H9 (cell line): ENCODE results near the gene LRP5. TPM values are rescaled to one million over a fixed set of nuclear protein-coding genes. Genes with fewer than 3 reads are reported as not detected.

Source experiments
- DNase-seq: peaks from one replicate; pipeline ENCODE4 v3.0.0-alpha.2; 2017
- H2AFZ ChIP-seq: one replicate; pipeline ENCODE4 v1.6.1; 2013; ENCODE audit warnings: mild to moderate bottlenecking, low read length, control low read depth, moderate library complexity
- H2AK5ac ChIP-seq: 2 replicates; pipeline ENCODE4 v1.6.1; 2013; ENCODE audit warnings: low read length, control low read depth, mixed read lengths; ENCODE audit not compliant: insufficient read length
- H2BK120ac ChIP-seq: one replicate; pipeline ENCODE4 v1.6.1; 2013; ENCODE audit warnings: low read depth, mild to moderate bottlenecking, low read length, control low read depth, inconsistent platforms; ENCODE audit not compliant: poor library complexity, severe bottlenecking
- H2BK12ac ChIP-seq: 2 replicates; pipeline ENCODE4 v1.6.1; 2013; ENCODE audit warnings: low read length, control low read depth, mixed read lengths, low read depth; ENCODE audit not compliant: insufficient read length
- H2BK15ac ChIP-seq: 2 replicates; pipeline ENCODE4 v1.6.1; 2013; ENCODE audit warnings: low read depth, low read length, control low read depth
- H2BK20ac ChIP-seq: one replicate; pipeline ENCODE4 v1.6.1; 2013; ENCODE audit warnings: low read depth, mild to moderate bottlenecking, low read length, control low read depth, inconsistent platforms; ENCODE audit not compliant: poor library complexity, severe bottlenecking
- H2BK5ac ChIP-seq: 2 replicates; pipeline ENCODE4 v1.6.1; 2013; ENCODE audit warnings: low read length, control low read depth, mixed read lengths; ENCODE audit not compliant: insufficient read length
- H3K14ac ChIP-seq: 2 replicates; pipeline ENCODE4 v1.6.1; 2013; ENCODE audit warnings: low read length, control low read depth; ENCODE audit not compliant: insufficient read depth
- H3K18ac ChIP-seq: 2 replicates; pipeline ENCODE4 v1.6.1; 2013; ENCODE audit warnings: low read depth, mild to moderate bottlenecking, mixed read lengths, low read length, control low read depth; ENCODE audit not compliant: insufficient read length
- H3K23ac ChIP-seq: 2 replicates; pipeline ENCODE4 v1.6.1; 2013; ENCODE audit warnings: low read length, control low read depth, mixed read lengths, low read depth; ENCODE audit not compliant: insufficient read length
- H3K23me2 ChIP-seq: 2 replicates; pipeline ENCODE4 v1.6.1; 2013; ENCODE audit warnings: low read depth, mild to moderate bottlenecking, mixed read lengths, low read length, control low read depth; ENCODE audit not compliant: insufficient read length, poor library complexity, severe bottlenecking
- H3K27ac ChIP-seq: 2 replicates; pipeline ENCODE4 v1.5.1; 2013; ENCODE audit warnings: low read length, control low read depth, mixed read lengths, low read depth; ENCODE audit not compliant: insufficient read length
- H3K27me3 ChIP-seq: 2 replicates; pipeline ENCODE4 v1.6.1; 2013; ENCODE audit warnings: low read length, control low read depth, inconsistent platforms; ENCODE audit not compliant: insufficient read depth
- H3K4ac ChIP-seq: 2 replicates; pipeline ENCODE4 v1.6.1; 2013; ENCODE audit warnings: low read depth, mild to moderate bottlenecking, control low read depth, inconsistent platforms, low read length, moderate library complexity
- H3K4me1 ChIP-seq: 2 replicates; pipeline ENCODE4 v1.6.1; 2013; ENCODE audit warnings: low read length, control low read depth, inconsistent platforms; ENCODE audit not compliant: insufficient read depth
- H3K4me2 ChIP-seq: 2 replicates; pipeline ENCODE4 v1.6.1; 2013; ENCODE audit warnings: low read length, control low read depth, mixed read lengths; ENCODE audit not compliant: insufficient read length, insufficient read depth
- H3K56ac ChIP-seq: 2 replicates; pipeline ENCODE4 v1.6.1; 2013; ENCODE audit warnings: low read depth, mild to moderate bottlenecking, mixed read lengths, low read length, control low read depth; ENCODE audit not compliant: insufficient read length
- H3K79me1 ChIP-seq: 2 replicates; pipeline ENCODE4 v1.6.1; 2013; ENCODE audit warnings: low read depth, mild to moderate bottlenecking, moderate library complexity, low read length, control low read depth, inconsistent platforms; ENCODE audit not compliant: insufficient read depth, poor library complexity, severe bottlenecking
- H3K79me2 ChIP-seq: 2 replicates; pipeline ENCODE4 v1.6.1; 2013; ENCODE audit warnings: low read length, control low read depth, inconsistent platforms; ENCODE audit not compliant: insufficient read depth
- H3K9ac ChIP-seq: 2 replicates; pipeline ENCODE4 v1.6.1; 2013; ENCODE audit warnings: low read length, control low read depth, mixed read lengths; ENCODE audit not compliant: insufficient read length; ENCODE audit errors: extremely low read depth
- H3K9me3 ChIP-seq: one replicate; pipeline ENCODE4 v1.6.1; 2013; ENCODE audit warnings: low read depth, low read length, inconsistent platforms; ENCODE audit not compliant: control insufficient read depth
- H3T11ph ChIP-seq: one replicate; pipeline ENCODE4 v1.6.1; 2013; ENCODE audit warnings: mild to moderate bottlenecking, low read length, control low read depth, inconsistent platforms
- H4K20me1 ChIP-seq: one replicate; pipeline ENCODE4 v1.6.1; 2013; ENCODE audit not compliant: control insufficient read depth, insufficient read length, insufficient read depth
- H4K5ac ChIP-seq: 2 replicates; pipeline ENCODE4 v1.6.1; 2013; ENCODE audit warnings: low read depth, mild to moderate bottlenecking, mixed read lengths, low read length, control low read depth; ENCODE audit not compliant: insufficient read length
- H4K8ac ChIP-seq: replicated peaks from 2 replicates; pipeline ENCODE4 v1.6.1; 2013; ENCODE audit warnings: low read length, control low read depth, mixed read lengths, low read depth; ENCODE audit not compliant: insufficient read length
- H4K91ac ChIP-seq: 2 replicates; pipeline ENCODE4 v1.6.1; 2013; ENCODE audit warnings: low read depth, mild to moderate bottlenecking, moderate library complexity, mixed read lengths, low read length, control low read depth; ENCODE audit not compliant: insufficient read length
- H3K27ac Mint-ChIP-seq, 3 experiments: 2 replicates in 2 of 3; 3 replicates in 1 of 3; pipeline ENCODE4 v1.8.0; 2020 to 2021; ENCODE audit warnings: mixed read lengths in 3 of 3, mild to moderate bottlenecking in 1 of 3, moderate library complexity in 1 of 3
- H3K27me3 Mint-ChIP-seq: 2 replicates; pipeline ENCODE4 v1.8.0; 2021; ENCODE audit warnings: low read depth, mild to moderate bottlenecking, moderate library complexity, mixed read lengths
- H3K36me3 Mint-ChIP-seq, 3 experiments: 2 replicates in 2 of 3; 3 replicates in 1 of 3; pipeline ENCODE4 v1.8.0; 2020 to 2021; ENCODE audit warnings: low read depth in 3 of 3, mixed read lengths in 3 of 3; ENCODE audit not compliant: insufficient read depth in 1 of 3
- H3K4me1 Mint-ChIP-seq, 2 experiments: 2 replicates each; pipeline ENCODE4 v1.8.0; 2020; ENCODE audit warnings: mixed read lengths in 2 of 2
- H3K4me3 Mint-ChIP-seq, 2 experiments: 2 replicates in 1 of 2; 3 replicates in 1 of 2; pipeline ENCODE4 v1.8.0; 2020 to 2021; ENCODE audit warnings: mild to moderate bottlenecking in 2 of 2, mixed read lengths in 2 of 2, moderate library complexity in 1 of 2
- H3K9me3 Mint-ChIP-seq, 2 experiments: 2 replicates in 1 of 2; 3 replicates in 1 of 2; pipeline ENCODE4 v1.8.0; 2020; ENCODE audit warnings: mild to moderate bottlenecking in 2 of 2, mixed read lengths in 2 of 2, moderate library complexity in 1 of 2
- CTCF ChIP-seq: fragments of 200-600 bp; sonication (generic); conservative IDR thresholded peaks from 3 replicates; pipeline ENCODE4 v1.8.0; 2021; ENCODE audit warnings: antibody characterized with exemption, mild to moderate bottlenecking
- WGBS: extraction: QIAGEN DNeasy Blood & Tissue Kit; methylation state at CpG from one replicate; pipeline ENCODE4 v1.1.7; 2013; ENCODE audit warnings: missing lambda C conversion rate, low lambda C conversion rate, mixed read lengths; ENCODE audit not compliant: insufficient read length; ENCODE audit errors: extremely low coverage; 5-methylcytosine and 5-hydroxymethylcytosine counted together
- total RNA-seq: library from RNA; stranded (reverse); gene quantifications from 2 replicates; pipeline ENCODE4 v1.2.1, GENCODE V29; 2021

LRP5 gene
- total RNA-seq, 1 experiment from 2014 or later: 38.4 TPM

- TF ChIP-seq CTCF: no peak
- H3K4me3 Mint-ChIP-seq: no peak overlapping the region
- H3K79me2 ChIP-seq: peaks cover 14% of the 10 kb centered on the region; the same call in 1 of the 2 replicates
Observed at GRCh38 chr11:68324695-68325094, 12.3 kb downstream of the LRP5 start.

More at GRCh38 chr11:68324695-68325094, 12.3 kb downstream of the LRP5 start:
- no peaks in the 10 kb centered on the region for H4K20me1 ChIP-seq
- H2BK5ac ChIP-seq: no peak overlapping the region
- no peaks in the 10 kb centered on the region for H3K23me2 ChIP-seq
- H3T11ph ChIP-seq: no peak overlapping the region
- WGBS: no CpG with 5 or more reads among the region's 10 CpGs
- H3K23ac ChIP-seq: no peak overlapping the region
- no peaks in the 10 kb centered on the region for H3K79me1 ChIP-seq
- no peak overlapping the region for H3K4me2 ChIP-seq
- H2AK5ac ChIP-seq: no peak overlapping the region
- H3K4me1 ChIP-seq: peaks cover 9% of the 10 kb centered on the region; the same call in 1 of the 2 replicates
- no peak overlapping the region for H2BK120ac ChIP-seq
- H3K9ac ChIP-seq: no peak overlapping the region
- H3K27me3 ChIP-seq: no peaks in the 10 kb centered on the region
- no peak overlapping the region for H3K27ac ChIP-seq
- H3K27me3 Mint-ChIP-seq: no peaks in the 10 kb centered on the region
- no peak overlapping the region for H2BK15ac ChIP-seq
- H3K9me3 Mint-ChIP-seq: peaks cover 0 to 5% of the 10 kb centered on the region in 2 experiments; a peak in 1 of 5 replicates
- H4K5ac ChIP-seq: no peak overlapping the region
- no peak overlapping the region for H4K8ac ChIP-seq
- H3K56ac ChIP-seq: no peak overlapping the region
- no peaks in the 10 kb centered on the region for H3K9me3 ChIP-seq
- DNase-seq: no peak
- no peak overlapping the region for H4K91ac ChIP-seq
- no peak overlapping the region for H3K4ac ChIP-seq
- H3K36me3 Mint-ChIP-seq: peaks cover 5 to 16% (median 10%) of the 10 kb centered on the region in 3 experiments; a peak in 6 of 7 replicates
- H2BK12ac ChIP-seq: no peak overlapping the region
- no peak overlapping the region; a peak in 1 of 7 replicates for H3K27ac Mint-ChIP-seq
- peaks cover 54 to 58% of the 10 kb centered on the region in 2 experiments for H3K4me1 Mint-ChIP-seq
- no peak overlapping the region for H3K18ac ChIP-seq
- H2BK20ac ChIP-seq: no peak overlapping the region
- H3K14ac ChIP-seq: no peak overlapping the region
- no peak overlapping the region for H2AFZ ChIP-seq
